SKM-1 treated with dmso at 0.1 percent for 144 hours (cell line): ENCODE measurements around the gene TLE3.
"Not testable (repeated sequence)": the region's sequence is repeated elsewhere in the genome, so short reads cannot be mapped to it uniquely, and the experiment has no call there.

Experiments
- DNase-seq: peaks from one replicate; lab custom pipeline; 2025; ENCODE audit not compliant: unreplicated experiment; lab: John Stamatoyannopoulos, UW

The TLE3 gene

GRCh38 chr15:70126362-70126761 lies 28.6 kb upstream of the TLE3 start:
- no peak for DNase-seq

- DNase-seq = no peak
Observed at GRCh38 chr15:70125605-70126004, 27.9 kb upstream of the TLE3 start.

- DNase-seq = no peak
Observed at GRCh38 chr15:70121624-70122302, 24.0 kb upstream of the TLE3 start.

GRCh38 chr15:70120958-70121623 lies 23.4 kb upstream of the TLE3 start:
- no peak for DNase-seq

- DNase-seq = no peak
Observed at GRCh38 chr15:70119911-70120508, 22.3 kb upstream of the TLE3 start.

GRCh38 chr15:70118599-70118998 lies 20.9 kb upstream of the TLE3 start:
- DNase-seq = no peak

- no peak for DNase-seq
Observed at GRCh38 chr15:70116317-70116716, 18.6 kb upstream of the TLE3 start.

GRCh38 chr15:70114221-70114620 lies 16.5 kb upstream of the TLE3 start:
- no peak for DNase-seq

- peak; percentile 96 for DNase-seq
Observed at GRCh38 chr15:70113304-70113700, 15.6 kb upstream of the TLE3 start.

GRCh38 chr15:70112572-70113303 lies 15.0 kb upstream of the TLE3 start:
- DNase-seq = not testable (repeated sequence)

GRCh38 chr15:70112074-70112395 lies 14.3 kb upstream of the TLE3 start:
- no peak for DNase-seq

- no peak for DNase-seq
Observed at GRCh38 chr15:70111203-70112073, 13.7 kb upstream of the TLE3 start.

- peak; percentile 97 for DNase-seq
Observed at GRCh38 chr15:70109978-70110377, 12.3 kb upstream of the TLE3 start.

- no peak for DNase-seq
Observed at GRCh38 chr15:70109531-70109930, 11.8 kb upstream of the TLE3 start.

- DNase-seq = no peak
Observed at GRCh38 chr15:70103880-70104626, 6.3 kb upstream of the TLE3 start.

GRCh38 chr15:70102827-70103226 lies 5.1 kb upstream of the TLE3 start:
- DNase-seq = no peak

GRCh38 chr15:70101459-70102113 lies 3.9 kb upstream of the TLE3 start:
- DNase-seq = peak; percentile 61

GRCh38 chr15:70100474-70101341 lies 3.0 kb upstream of the TLE3 start:
- peak; percentile 62 for DNase-seq
